Measurements from ENCODE around the gene MAD1L1.
"Not testable (repeated sequence)": the region's sequence is repeated elsewhere in the genome, so short reads cannot be mapped to it uniquely, and the experiment has no call there.

The MAD1L1 gene

GRCh38 chr7:1818575-1819258, 414.0 kb downstream of the MAD1L1 start:
- DNase-seq (ENCODE audit: low read depth in 2 of 2), result no peak

- DNase-seq (ENCODE audit: low read depth in 2 of 2), result no peak
Measured at GRCh38 chr7:1817061-1817712, 415.6 kb downstream of the MAD1L1 start.

- DNase-seq (ENCODE audit: low read depth in 2 of 2), result not testable (repeated sequence)
Measured at GRCh38 chr7:1816451-1816850, 416.3 kb downstream of the MAD1L1 start.

- not testable (repeated sequence) for DNase-seq (ENCODE audit: low read depth in 2 of 2)
Measured at GRCh38 chr7:1815551-1816281, 417.0 kb downstream of the MAD1L1 start.

GRCh38 chr7:1815051-1815481, 417.7 kb downstream of the MAD1L1 start:
- DNase-seq (ENCODE audit: low read depth in 2 of 2), result no peak

GRCh38 chr7:1814089-1814811, 418.5 kb downstream of the MAD1L1 start:
- no peak for DNase-seq (ENCODE audit: low read depth in 2 of 2)

GRCh38 chr7:1813394-1814088, 419.2 kb downstream of the MAD1L1 start:
- DNase-seq (ENCODE audit: low read depth in 2 of 2), result no peak

GRCh38 chr7:1812509-1813393, 420.0 kb downstream of the MAD1L1 start:
- no peak for DNase-seq (ENCODE audit: low read depth in 2 of 2)

- DNase-seq (ENCODE audit: low read depth in 2 of 2), result no peak
Measured at GRCh38 chr7:1811850-1812508, 420.8 kb downstream of the MAD1L1 start.

GRCh38 chr7:1810961-1811849, 421.5 kb downstream of the MAD1L1 start:
- DNase-seq (ENCODE audit: low read depth in 2 of 2), result peak; percentile 20 to 31

- no peak for DNase-seq (ENCODE audit: low read depth in 2 of 2)
Measured at GRCh38 chr7:1810521-1810920, 422.2 kb downstream of the MAD1L1 start.

GRCh38 chr7:1809601-1810258, 423.0 kb downstream of the MAD1L1 start:
- no peak for DNase-seq (ENCODE audit: low read depth in 2 of 2)

GRCh38 chr7:1809070-1809469, 423.7 kb downstream of the MAD1L1 start:
- no peak for DNase-seq (ENCODE audit: low read depth in 2 of 2)

- DNase-seq (ENCODE audit: low read depth in 2 of 2), result no peak
Measured at GRCh38 chr7:1807821-1808600, 424.7 kb downstream of the MAD1L1 start.

- no peak for DNase-seq (ENCODE audit: low read depth in 2 of 2)
Measured at GRCh38 chr7:1806354-1806753, 426.4 kb downstream of the MAD1L1 start.

- DNase-seq (ENCODE audit: low read depth in 2 of 2), result no peak
Measured at GRCh38 chr7:1804310-1804709, 428.4 kb downstream of the MAD1L1 start.

GRCh38 chr7:1802899-1803298, 429.8 kb downstream of the MAD1L1 start:
- no peak for DNase-seq (ENCODE audit: low read depth in 2 of 2)

- DNase-seq (ENCODE audit: low read depth in 2 of 2), result no peak
Measured at GRCh38 chr7:1800902-1801301, 431.8 kb downstream of the MAD1L1 start.

All from fibroblast of skin of left biceps (primary cell).